KOPT-K1 (cell line): ENCODE results near the gene SPDYE1.
"Not testable (repeated sequence)": the region's sequence is repeated elsewhere in the genome, so short reads cannot be mapped to it uniquely, and the experiment has no call there.

ENCODE experiments used
- H3K27ac ChIP-seq: fragments of 200-600 bp; sonication (generic); 2 replicates; pipeline ENCODE4 v1.5.1; 2016; ENCODE audit warnings: antibody characterized with exemption, mild to moderate bottlenecking, low read depth, low read length; ENCODE audit not compliant: poor library complexity, severe bottlenecking
- H3K36me3 ChIP-seq: fragments of 200-600 bp; sonication (generic); 2 replicates; pipeline ENCODE4 v1.5.1; 2017; ENCODE audit warnings: antibody characterized with exemption, mild to moderate bottlenecking, low read length, moderate library complexity; ENCODE audit not compliant: insufficient read depth
- H3K9me3 ChIP-seq: fragments of 200-600 bp; sonication (generic); 2 replicates; pipeline ENCODE4 v1.5.1; 2017; ENCODE audit warnings: antibody characterized with exemption, low read length, mild to moderate bottlenecking; ENCODE audit not compliant: insufficient read depth, poor library complexity, severe bottlenecking

The SPDYE1 gene

GRCh38 chr7:43982848-43983247 is 14.8 kb upstream of the SPDYE1 start:
- not testable (repeated sequence) for H3K36me3 ChIP-seq, H3K27ac ChIP-seq, H3K9me3 ChIP-seq

DNA sequence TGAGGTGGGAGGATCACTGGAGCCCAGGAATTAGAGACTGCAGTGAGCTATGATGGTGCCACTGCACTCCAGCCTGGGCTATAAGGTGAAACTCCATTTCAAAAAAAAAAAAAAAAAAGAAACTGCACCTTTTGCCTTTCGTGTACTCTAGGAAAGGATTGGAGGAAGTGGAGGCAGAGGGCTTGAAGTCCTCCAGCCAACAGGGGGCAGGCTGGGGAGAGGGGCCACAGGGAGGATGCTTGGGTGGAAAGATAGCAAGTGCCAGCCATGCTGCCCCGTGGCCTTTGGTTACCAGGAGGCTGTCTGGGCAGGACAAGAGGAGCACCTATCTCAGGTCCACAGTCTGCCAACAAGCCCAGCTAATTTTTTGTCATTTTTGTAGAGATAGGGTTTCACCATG is 14.0 kb upstream of the SPDYE1 start:
- not testable (repeated sequence) for H3K9me3 ChIP-seq, H3K36me3 ChIP-seq, H3K27ac ChIP-seq

DNA sequence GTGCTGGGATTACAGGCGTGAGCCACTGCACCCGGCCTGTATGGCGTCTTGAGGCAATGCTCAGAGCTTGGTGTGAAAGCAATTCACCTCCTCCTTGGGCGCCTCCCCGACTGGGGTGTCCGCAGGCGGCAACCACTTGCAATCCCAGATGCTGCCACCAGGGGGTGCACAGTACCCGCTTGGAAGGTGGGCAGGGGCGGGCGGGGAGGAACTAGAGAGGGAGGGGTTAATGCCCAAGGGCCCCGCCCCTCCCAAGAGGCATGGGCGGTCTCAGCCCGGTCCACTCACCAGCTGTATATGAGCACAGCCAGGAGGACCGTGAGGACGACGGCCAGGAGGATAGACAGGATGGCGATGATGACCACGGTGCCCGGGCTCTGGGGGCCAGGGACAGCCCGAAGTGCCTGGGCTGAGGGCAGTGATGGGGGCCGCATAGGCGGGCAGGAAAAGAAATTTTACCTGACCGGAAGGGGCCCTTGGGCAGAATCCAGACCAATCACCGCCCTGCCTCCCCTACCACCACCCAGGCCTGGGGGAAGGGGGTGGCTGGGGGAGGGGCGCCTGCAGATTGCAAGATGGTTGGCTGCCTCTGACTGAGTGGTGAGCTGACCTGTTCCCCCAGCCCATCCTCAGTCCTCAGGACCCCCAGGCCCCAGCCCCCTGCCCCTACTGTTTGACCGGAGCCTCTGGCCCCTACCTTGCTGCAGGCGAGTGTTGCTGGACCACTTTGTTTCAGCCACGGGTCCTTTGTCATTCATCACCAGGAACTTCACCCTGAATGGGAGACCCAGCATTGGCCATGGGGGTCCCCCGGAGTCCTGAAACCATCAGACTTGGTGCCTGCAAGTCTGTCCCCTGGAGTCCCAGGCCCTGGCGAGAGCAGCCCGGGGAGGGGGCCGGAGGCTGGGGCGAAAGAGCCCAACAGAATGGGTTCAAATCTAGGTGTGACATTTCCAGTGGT is 11.5 kb upstream of the SPDYE1 start:
- H3K27ac ChIP-seq, H3K9me3 ChIP-seq, H3K36me3 ChIP-seq: not testable (repeated sequence)

DNA sequence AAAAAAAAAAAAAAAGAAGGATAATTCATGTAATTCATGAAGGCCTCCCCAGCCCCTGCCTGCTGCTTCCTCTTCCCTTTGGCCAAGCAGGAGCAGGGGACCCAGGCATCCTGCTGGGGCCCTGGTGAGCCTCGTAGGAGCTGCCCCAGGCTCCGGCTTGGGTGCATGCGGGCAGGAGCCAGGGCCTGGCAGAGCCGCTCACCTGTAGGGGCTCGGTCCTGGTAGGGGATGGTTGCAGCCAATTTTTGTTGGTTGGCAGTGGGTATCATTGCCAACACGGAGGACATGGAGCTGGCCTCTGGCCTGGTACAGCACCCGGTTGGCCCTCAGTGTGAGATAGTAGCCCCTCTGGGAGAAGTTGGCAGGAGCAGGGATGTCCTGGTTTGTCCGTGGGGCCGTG is 10.2 kb upstream of the SPDYE1 start:
- not testable (repeated sequence) for H3K9me3 ChIP-seq, H3K36me3 ChIP-seq, H3K27ac ChIP-seq

GRCh38 chr7:43990011-43990585 is 7.6 kb upstream of the SPDYE1 start:
- not testable (repeated sequence) for H3K36me3 ChIP-seq, H3K27ac ChIP-seq, H3K9me3 ChIP-seq

DNA sequence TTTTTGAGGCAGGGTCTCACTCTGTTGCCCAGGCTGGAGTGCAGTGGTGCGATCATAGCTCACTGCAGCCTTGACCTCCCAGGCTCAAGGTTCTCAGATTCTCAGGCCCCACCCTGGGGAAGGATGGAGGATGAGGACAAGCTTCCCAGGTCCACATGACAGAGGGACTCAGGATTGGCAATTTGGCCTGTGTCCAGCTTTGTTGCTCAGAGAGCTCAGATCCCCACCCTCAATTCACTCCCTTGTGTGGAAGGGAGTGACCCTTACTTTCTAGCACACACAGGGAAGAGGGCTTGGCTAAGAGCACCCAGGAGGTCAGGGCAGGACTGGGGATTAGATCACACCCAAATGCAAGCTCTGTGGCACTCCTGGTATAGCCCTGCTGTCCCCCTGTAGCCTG is 6.9 kb upstream of the SPDYE1 start:
- not testable (repeated sequence) for H3K36me3 ChIP-seq, H3K9me3 ChIP-seq, H3K27ac ChIP-seq

GRCh38 chr7:43992896-43993295 is 4.8 kb upstream of the SPDYE1 start:
- not testable (repeated sequence) for H3K9me3 ChIP-seq, H3K36me3 ChIP-seq, H3K27ac ChIP-seq

DNA sequence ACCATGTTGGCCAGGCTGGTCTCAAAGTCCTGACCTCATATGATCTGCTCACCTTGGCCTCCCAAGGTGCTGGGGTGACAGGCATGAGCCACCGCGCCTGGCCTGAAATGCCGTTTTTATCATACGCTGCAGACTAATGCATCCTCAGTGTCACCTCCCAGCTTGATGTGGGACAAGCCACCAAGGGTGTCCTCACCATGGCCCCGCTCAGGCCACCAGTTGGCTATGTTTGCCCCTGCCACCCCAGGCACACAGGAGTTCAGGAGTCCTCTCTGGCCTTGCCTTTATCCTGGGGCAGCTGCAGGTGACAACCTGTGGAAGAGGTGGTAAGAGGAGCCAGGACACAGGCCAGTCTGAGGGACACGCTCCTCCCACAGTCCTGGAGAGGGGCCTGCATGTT is 3.0 kb upstream of the SPDYE1 start:
- H3K36me3 ChIP-seq, H3K27ac ChIP-seq, H3K9me3 ChIP-seq: not testable (repeated sequence)

GRCh38 chr7:44012081-44012480 is 14.4 kb downstream of the SPDYE1 start:
- not testable (repeated sequence) for H3K27ac ChIP-seq, H3K9me3 ChIP-seq
- peaks cover 17% of the 10 kb centered on the region; the same call in 1 of the 2 replicates for H3K36me3 ChIP-seq

DNA sequence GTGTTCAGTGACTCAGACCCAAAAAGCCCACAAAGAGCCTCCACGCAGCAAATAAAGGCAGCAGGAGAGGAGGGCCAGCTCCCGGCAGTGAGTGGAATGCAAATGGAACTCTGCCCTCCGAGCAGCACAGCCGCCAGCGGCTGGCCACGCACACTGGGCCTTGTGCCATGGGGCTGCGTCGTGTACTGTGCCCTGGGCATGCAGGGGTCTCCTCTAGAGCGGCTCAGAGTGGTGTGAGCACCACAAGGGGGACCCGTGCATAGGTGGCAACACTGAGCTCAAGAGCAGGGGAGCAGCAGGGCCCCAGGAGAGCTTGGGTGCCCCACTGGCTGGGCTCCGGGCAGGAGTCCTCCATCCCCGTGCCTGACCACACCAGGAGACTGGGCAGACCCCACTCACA is 17.4 kb downstream of the SPDYE1 start:
- H3K9me3 ChIP-seq = not testable (repeated sequence)
- peaks cover 17% of the 10 kb centered on the region; the same call in 1 of the 2 replicates for H3K36me3 ChIP-seq

DNA sequence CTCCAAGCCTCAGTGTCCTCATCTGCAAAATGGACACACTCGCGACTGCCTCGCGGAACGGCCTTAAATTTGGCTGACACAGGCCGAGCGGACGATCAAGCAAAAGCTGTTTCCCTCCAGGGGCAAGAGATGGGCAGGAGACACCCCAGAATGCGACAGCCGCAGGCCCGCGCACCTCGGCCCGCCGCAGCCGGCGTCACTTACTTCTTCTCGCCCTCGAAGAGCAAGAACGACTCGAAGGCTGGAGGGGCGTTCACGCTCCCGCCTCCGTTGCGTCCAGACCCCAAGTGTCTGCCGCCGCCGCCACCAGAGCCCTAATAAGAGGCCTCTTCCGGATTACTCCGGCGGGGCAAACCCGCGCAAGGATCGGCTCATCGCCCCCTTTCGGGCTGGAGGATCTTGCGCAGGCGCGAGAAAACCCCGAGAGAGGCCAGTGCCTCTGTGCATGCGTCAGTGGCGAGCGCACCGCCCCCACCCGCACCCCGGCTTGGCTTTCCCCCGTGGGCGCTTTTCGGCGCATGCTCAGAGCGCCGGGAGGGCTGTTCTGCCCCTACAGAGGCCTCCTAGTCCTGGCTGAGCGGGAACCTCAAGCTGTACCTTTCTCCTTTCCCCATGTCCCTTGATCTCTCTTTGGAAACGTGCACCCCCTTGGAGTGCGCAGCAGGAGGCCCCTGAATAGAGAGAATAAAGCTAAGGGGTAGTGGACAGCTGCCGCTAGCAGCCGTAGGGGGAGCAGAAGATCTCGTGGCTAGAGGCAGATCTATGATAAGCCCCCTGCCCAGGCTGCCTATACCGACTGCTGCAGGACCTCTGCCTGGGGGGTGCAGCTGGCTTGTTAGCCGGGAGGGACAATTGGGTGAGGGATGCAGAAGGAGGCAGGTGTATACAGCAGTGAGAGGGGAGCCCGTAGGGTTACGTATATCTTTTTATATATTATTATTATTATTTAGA is 21.4 kb downstream of the SPDYE1 start:
- not testable (repeated sequence) for H3K36me3 ChIP-seq, H3K9me3 ChIP-seq
- H3K27ac ChIP-seq = peak overlapping the region; percentile 74

More for the DNA sequence above, 17.4 kb downstream of the SPDYE1 start:
- H3K27ac ChIP-seq = not testable (repeated sequence)

DNA sequence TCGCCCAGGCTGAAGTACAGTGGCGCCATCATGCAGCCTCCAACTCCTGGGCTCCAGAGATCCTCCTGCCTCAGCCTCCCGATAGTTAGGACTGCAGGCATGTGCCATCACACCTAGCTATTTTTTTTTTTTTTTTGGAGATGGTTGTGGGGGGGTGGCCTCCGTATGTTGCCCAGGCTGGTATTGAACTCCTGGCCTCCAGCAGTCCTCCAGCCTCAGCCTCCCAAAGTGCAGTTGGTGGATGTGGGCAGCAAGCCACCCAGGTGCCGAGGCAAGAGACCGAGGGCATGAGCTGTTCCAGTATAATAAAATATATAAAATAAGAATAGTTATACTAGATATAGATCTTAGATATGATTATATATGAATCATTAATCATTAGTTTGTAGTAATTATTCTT is 22.1 kb downstream of the SPDYE1 start:
- not testable (repeated sequence) for H3K9me3 ChIP-seq, H3K27ac ChIP-seq, H3K36me3 ChIP-seq

DNA sequence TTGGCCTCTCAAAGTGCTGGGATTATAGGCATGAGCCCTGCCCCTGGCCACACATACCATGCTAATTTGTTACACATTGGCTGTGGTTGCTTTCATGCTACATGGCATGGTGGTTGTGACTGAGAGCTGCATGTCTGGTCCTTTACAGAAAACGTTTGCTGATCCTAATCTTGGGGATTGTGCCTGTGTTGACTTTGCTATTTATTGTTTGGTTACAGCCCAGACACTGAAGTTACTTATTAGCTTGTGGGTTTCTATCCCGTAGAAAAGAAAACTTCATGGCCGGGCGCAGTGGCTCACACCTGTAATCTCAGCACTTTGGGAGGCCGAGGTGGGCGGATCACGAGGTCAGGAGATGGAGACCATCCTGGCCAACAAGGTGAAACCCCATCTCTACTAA is 24.4 kb downstream of the SPDYE1 start:
- H3K9me3 ChIP-seq, H3K27ac ChIP-seq, H3K36me3 ChIP-seq: not testable (repeated sequence)

DNA sequence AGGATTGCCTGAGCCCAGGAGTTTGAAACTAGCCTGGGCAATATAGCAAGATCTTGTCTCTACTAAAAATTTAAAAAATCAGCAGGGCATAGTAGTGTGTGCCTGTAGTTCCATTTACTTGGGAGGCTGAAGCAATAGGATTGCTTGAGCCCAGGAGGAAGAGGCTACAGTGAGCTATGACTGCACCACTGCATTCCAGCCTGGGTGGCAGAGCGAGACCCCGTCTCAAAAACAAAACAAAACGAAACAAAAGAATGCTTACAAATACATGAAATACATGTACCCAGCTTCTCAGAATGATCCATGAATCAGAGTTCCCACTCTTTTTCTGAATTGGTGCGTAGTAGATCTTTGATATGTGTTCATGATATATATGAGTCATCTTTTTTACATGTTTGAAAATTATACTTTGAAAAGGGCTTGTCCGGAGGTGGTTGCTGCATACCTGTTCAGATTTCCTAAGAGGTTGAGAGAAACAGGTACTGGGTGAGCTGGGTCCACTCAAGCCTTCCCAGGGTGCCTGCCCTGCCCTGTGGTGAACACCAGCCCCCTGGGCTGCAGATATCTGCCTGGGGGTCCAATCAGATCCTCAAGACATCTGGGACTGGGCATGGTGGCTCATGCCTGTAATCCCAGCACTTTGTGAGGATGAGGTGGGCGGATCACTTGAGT is 25.2 kb downstream of the SPDYE1 start:
- not testable (repeated sequence) for H3K27ac ChIP-seq, H3K9me3 ChIP-seq, H3K36me3 ChIP-seq

DNA sequence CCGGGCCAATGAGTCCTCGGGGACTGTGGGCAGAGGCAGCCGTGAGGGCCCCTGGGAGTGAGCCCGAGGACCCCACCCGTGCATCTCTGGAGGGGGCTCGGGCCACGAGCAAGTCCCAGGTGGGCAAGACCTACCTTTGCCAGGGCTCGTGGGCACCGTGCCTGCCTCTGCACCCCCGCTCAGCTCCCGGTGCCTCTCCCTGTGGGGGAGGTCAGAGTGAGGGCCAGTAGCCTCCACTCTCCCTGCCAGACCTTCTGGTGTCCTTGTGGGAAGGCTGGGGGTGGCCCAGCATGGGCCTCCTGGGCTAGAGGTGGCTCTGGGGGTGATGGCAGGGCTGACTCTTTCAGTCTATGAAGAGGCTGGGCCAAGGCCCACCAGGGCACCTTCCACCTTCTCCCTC is 31.7 kb downstream of the SPDYE1 start:
- H3K36me3 ChIP-seq, H3K27ac ChIP-seq, H3K9me3 ChIP-seq: not testable (repeated sequence)
